ENCODE results near the gene CYB5R2. TPM values are rescaled to one million over a fixed set of nuclear protein-coding genes. Genes with fewer than 3 reads are reported as not detected.
"Not testable (repeated sequence)": the region's sequence is repeated elsewhere in the genome, so short reads cannot be mapped to it uniquely, and the experiment has no call there.

Gene CYB5R2
- total RNA-seq, 4 donors from 2014 or later, result 0.67 to 13.2 (median 2.8) TPM

- DNase-seq, result no peak
- H3K36me3 ChIP-seq, result peaks cover 0 to 12% (median 0%) of the 10 kb centered on the region in 3 donors
- H3K4me3 ChIP-seq, result no peak overlapping the region
- no peaks in the 10 kb centered on the region for H3K4me1 ChIP-seq
- TF ChIP-seq CTCF (IDR thresholded peaks at IDR 0.05), result no peak
- TF ChIP-seq POLR2A (IDR thresholded peaks at IDR 0.05), result no peak
- H3K27ac ChIP-seq, result no peak overlapping the region
- H3K9me3 ChIP-seq, result no peaks in the 10 kb centered on the region
- H3K27me3 ChIP-seq, result no peaks in the 10 kb centered on the region
Observed at GRCh38 chr11:7664867-7665266, 8.4 kb downstream of the CYB5R2 start.

GRCh38 chr11:7663531-7663930, 9.8 kb downstream of the CYB5R2 start:
- H3K27me3 ChIP-seq, H3K4me1 ChIP-seq, H3K4me3 ChIP-seq, H3K9me3 ChIP-seq, H3K27ac ChIP-seq, DNase-seq: not testable (repeated sequence)
- peaks cover 0 to 12% (median 0%) of the 10 kb centered on the region in 3 donors for H3K36me3 ChIP-seq

GRCh38 chr11:7657306-7658025, 15.8 kb downstream of the CYB5R2 start:
- Histone ChIP-seq H3K4me1 (peaks cover 0 to 9% (median 0%) of the 10 kb centered on the region in 4 donors), H3K36me3 (peaks cover 0 to 35% (median 0%) of the 10 kb centered on the region in 3 donors), H3K4me3 (no peak overlapping the region), H3K9me3 (no peaks in the 10 kb centered on the region), H3K27ac (no peak overlapping the region), H3K27me3 (no peaks in the 10 kb centered on the region)
- TF ChIP-seq POLR2A (IDR thresholded peaks at IDR 0.05) (no peak), CTCF (IDR thresholded peaks at IDR 0.05) (peak in 4 of 6 experiments; percentile 26 to 73 (median 70))
- peak in 2 of 3 donors; percentile 67 to 78 for DNase-seq

GRCh38 chr11:7656704-7657103, 16.6 kb downstream of the CYB5R2 start:
- TF ChIP-seq POLR2A (IDR thresholded peaks at IDR 0.05) (no peak), CTCF (IDR thresholded peaks at IDR 0.05) (no peak)
- no peak overlapping the region for H3K4me3 ChIP-seq
- H3K36me3 ChIP-seq, result peaks cover 0 to 42% (median 0%) of the 10 kb centered on the region in 3 donors
- peaks cover 0 to 9% (median 0%) of the 10 kb centered on the region in 4 donors for H3K4me1 ChIP-seq
- H3K27ac ChIP-seq, result no peak overlapping the region
- H3K9me3 ChIP-seq, result no peaks in the 10 kb centered on the region
- no peak for DNase-seq
- H3K27me3 ChIP-seq, result no peaks in the 10 kb centered on the region

GRCh38 chr11:7655253-7656217, 17.8 kb downstream of the CYB5R2 start:
- no peaks in the 10 kb centered on the region for H3K9me3 ChIP-seq
- TF ChIP-seq POLR2A (IDR thresholded peaks at IDR 0.05) (no peak), CTCF (IDR thresholded peaks at IDR 0.05) (no peak)
- H3K27ac ChIP-seq, result no peak overlapping the region
- no peak overlapping the region for H3K4me3 ChIP-seq
- H3K4me1 ChIP-seq, result peaks cover 0 to 9% (median 0%) of the 10 kb centered on the region in 4 donors
- peak in 1 of 3 donors; percentile 46 for DNase-seq
- no peaks in the 10 kb centered on the region for H3K27me3 ChIP-seq
- peaks cover 0 to 54% (median 0%) of the 10 kb centered on the region in 3 donors for H3K36me3 ChIP-seq
